Gastroesophageal sphincter (tissue), 3 donors: ENCODE data around the gene SLITRK2.

Experiments used
- CTCF ChIP-seq, 4 experiments: fragments of 200-600 bp in 2 of 4; fragments of 450-650 bp in 2 of 4; sonication (generic) in 1 of 4; IDR thresholded peaks; one replicate each; pipeline ENCODE4 v1.5.1; 2017 to 2019; ENCODE audit warnings: antibody characterized with exemption in 4 of 4, mild to moderate bottlenecking in 2 of 4, moderate library complexity in 2 of 4
- EP300 ChIP-seq: sonication (generic); formaldehyde crosslinking; IDR thresholded peaks from one replicate; pipeline ENCODE4 v1.6.1; 2017; ENCODE audit warnings: antibody characterized with exemption, mild to moderate bottlenecking
- POLR2AphosphoS5 ChIP-seq: sonication (generic); formaldehyde crosslinking; IDR thresholded peaks from one replicate; pipeline ENCODE4 v1.6.1; 2017; ENCODE audit warnings: antibody characterized with exemption

- TF ChIP-seq POLR2AphosphoS5 (no peak), CTCF (IDR thresholded peaks at IDR 0.05) (no peak), EP300 (no peak)
Observed at GRCh38 chrX:145853181-145853580, 35.6 kb downstream of the SLITRK2 start.
